RWPE1 (cell line): Measurements from ENCODE around the gene B4GALT6.

Experiments used
- CTCF ChIA-PET: fragments of 350-600 bp; sonication (Branson Sonifier 250); formaldehyde crosslinking; extraction: SDS; loops from one replicate; lab custom pipeline; 2021; lab: Yijun Ruan, JAX
- POLR2A ChIA-PET: fragments of 400-600 bp; formaldehyde crosslinking; extraction: SDS; loops from one replicate; lab custom pipeline; 2020; ENCODE audit warnings: antibody characterized with exemption; ENCODE audit not compliant: low non-redundant PET; lab: Yijun Ruan, JAX
- DNase-seq: peaks from one replicate; pipeline ENCODE4 v3.0.0; 2012; ENCODE audit warnings: low spot score
- H3K27ac ChIP-seq: fragments of 450-650 bp; 2 replicates; pipeline ENCODE4 v1.5.1; 2017
- TF ChIP-seq, protein P1 (sequence below): fragments of 450-650 bp; conservative IDR thresholded peaks from 2 replicates; pipeline ENCODE4 v1.5.1; 2017; ENCODE audit warnings: low read depth, mild to moderate bottlenecking

The B4GALT6 gene

GRCh38 chr18:31646332-31647126 is 37.9 kb downstream of the B4GALT6 start:
- DNase-seq: no peak
- no peak overlapping the region for H3K27ac ChIP-seq
- CTCF ChIA-PET: no interaction called here
- TF ChIP-seq, protein P1, sequence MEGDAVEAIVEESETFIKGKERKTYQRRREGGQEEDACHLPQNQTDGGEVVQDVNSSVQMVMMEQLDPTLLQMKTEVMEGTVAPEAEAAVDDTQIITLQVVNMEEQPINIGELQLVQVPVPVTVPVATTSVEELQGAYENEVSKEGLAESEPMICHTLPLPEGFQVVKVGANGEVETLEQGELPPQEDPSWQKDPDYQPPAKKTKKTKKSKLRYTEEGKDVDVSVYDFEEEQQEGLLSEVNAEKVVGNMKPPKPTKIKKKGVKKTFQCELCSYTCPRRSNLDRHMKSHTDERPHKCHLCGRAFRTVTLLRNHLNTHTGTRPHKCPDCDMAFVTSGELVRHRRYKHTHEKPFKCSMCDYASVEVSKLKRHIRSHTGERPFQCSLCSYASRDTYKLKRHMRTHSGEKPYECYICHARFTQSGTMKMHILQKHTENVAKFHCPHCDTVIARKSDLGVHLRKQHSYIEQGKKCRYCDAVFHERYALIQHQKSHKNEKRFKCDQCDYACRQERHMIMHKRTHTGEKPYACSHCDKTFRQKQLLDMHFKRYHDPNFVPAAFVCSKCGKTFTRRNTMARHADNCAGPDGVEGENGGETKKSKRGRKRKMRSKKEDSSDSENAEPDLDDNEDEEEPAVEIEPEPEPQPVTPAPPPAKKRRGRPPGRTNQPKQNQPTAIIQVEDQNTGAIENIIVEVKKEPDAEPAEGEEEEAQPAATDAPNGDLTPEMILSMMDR: no peak
- POLR2A ChIA-PET: no interaction called here

DNA sequence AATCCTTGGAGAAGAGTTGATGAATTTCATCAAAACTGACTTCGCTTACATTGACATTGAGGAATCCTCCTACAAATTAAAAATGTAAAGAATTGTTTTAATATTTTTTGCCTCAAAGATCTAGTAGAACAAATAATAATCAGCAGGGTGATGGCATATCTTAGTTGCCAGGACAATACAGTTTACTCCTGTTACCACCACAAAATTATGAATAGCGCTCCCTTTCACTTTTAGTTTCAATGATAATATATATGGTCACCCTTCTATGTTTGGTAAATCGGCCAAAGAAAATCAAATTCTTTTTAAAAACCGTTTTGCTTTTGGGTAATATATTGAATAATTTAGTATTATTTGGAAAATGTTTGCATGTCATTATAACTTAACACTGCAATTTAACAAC is 39.0 kb downstream of the B4GALT6 start:
- CTCF ChIA-PET: no interaction called here
- no peak overlapping the region for H3K27ac ChIP-seq
- TF ChIP-seq, protein P1: no peak
- POLR2A ChIA-PET: no interaction called here
- no peak for DNase-seq

DNA sequence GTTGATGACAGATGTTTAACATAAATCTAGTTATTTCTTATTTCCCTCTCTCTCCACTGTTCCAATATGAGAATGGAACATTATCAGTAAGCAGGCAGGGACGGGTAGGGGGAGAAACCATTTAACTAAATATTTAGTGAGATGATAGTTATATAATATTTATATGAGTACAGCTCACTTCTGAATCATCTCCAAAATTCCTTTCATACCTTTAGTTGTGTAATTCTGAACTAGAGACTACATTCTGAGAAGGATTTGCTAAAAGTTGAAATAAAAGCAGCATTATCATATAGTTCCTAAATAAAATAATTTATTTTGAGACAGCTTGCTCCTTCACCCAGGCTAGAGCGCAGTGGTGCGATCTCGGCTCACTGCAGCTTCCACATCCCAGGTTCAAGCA is 41.4 kb downstream of the B4GALT6 start:
- H3K27ac ChIP-seq: peak overlapping the region; percentile 83

GRCh38 chr18:31637445-31637844 is 46.9 kb downstream of the B4GALT6 start:
- DNase-seq: no peak
- ChIA-PET CTCF (no interaction called here), POLR2A (interaction anchor here (0.6 kb wide), 1 partner anchor 58 kb away, joined by 3 read pairs; no protein-coding TSS in a partner anchor)
- no peak overlapping the region for H3K27ac ChIP-seq
- TF ChIP-seq, protein P1: no peak

More for the DNA sequence above, 41.4 kb downstream of the B4GALT6 start:
- ChIA-PET POLR2A (interaction anchor here (0.5 kb wide), 1 partner anchor 25 kb away, joined by 4 read pairs; no protein-coding TSS in a partner anchor), CTCF (no interaction called here)
- DNase-seq: peak; percentile 29
- TF ChIP-seq, protein P1: no peak

DNA sequence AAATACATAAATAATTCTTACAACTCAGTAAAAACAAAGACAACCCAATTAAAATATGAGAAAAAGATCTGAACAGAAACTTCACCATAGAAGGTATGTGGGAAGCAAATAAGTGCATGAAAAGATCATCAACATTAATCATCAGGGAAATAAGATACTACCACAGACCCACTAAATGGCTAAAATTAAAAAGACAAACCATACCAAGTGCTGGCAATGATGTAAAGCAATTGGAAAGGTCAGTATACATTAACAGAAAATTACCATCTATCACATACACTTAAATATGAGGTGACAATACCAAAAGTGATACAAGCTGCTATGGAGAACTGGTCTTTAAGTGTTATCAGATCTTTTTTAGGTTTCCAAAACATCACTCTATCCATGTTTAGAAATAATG is 48.0 kb downstream of the B4GALT6 start:
- ChIA-PET CTCF (no interaction called here), POLR2A (no interaction called here)
- DNase-seq: no peak
- no peak overlapping the region for H3K27ac ChIP-seq
- TF ChIP-seq, protein P1: no peak

DNA sequence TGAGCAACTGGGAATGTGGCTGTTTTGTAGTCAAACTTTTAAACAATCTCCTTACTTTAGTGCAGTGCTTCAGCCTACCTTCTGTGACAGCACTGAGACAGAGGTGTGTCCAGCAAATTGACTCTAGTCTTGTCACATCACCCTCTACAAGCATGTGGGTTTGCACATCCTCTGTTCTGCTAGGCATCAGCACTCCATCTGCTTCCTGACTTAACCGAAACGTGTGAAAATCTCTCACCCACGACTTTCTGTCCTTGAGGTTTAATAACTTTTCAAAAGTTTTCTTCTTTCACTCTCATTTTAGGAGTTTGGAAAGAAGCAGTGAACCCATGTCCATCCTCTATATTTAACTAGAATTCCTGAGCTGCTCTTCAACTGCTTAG is 50.1 kb downstream of the B4GALT6 start:
- TF ChIP-seq, protein P1: no peak
- H3K27ac ChIP-seq: no peak overlapping the region
- DNase-seq: no peak
- ChIA-PET CTCF (no interaction called here), POLR2A (no interaction called here)
